Measurements from ENCODE around the gene KYAT1. TPM values are rescaled to one million over a fixed set of nuclear protein-coding genes. Genes with fewer than 3 reads are reported as not detected.
A peak's percentile ranks its signal among the peaks of the same experiment; 100 is the strongest.

KYAT1 gene
- total RNA-seq, 1 donor from 2014 or later = 10.1 TPM

DNA sequence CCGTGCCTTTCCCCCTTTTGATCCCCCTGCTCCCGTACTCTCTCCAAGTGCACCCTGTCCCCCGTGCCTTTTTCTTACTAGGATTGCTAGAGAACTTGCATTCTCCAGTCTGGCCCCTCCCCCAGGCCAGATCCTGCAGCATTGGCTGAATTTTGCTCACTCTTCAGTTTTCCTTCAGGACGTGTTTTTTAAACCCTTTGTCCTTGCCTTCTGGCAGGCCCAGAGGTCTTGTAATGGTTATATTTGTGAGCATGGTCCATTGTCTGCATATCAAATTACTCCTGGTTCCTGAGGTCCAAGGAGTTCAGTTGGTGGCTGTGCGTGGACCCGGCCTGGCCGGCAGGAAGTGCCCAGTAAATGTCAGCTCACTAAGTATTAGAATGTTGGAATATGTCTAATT, 94.1 kb downstream of the KYAT1 start:
- Histone ChIP-seq H4K20me1 (ENCODE audit: insufficient read depth, low read length) (no peaks in the 10 kb centered on the region), H3K9ac (ENCODE audit: low read length) (peak overlapping the region; percentile 88)
- H3K27me3 Mint-ChIP-seq (ENCODE audit: low read depth, unreplicated experiment) = no peaks in the 10 kb centered on the region

DNA sequence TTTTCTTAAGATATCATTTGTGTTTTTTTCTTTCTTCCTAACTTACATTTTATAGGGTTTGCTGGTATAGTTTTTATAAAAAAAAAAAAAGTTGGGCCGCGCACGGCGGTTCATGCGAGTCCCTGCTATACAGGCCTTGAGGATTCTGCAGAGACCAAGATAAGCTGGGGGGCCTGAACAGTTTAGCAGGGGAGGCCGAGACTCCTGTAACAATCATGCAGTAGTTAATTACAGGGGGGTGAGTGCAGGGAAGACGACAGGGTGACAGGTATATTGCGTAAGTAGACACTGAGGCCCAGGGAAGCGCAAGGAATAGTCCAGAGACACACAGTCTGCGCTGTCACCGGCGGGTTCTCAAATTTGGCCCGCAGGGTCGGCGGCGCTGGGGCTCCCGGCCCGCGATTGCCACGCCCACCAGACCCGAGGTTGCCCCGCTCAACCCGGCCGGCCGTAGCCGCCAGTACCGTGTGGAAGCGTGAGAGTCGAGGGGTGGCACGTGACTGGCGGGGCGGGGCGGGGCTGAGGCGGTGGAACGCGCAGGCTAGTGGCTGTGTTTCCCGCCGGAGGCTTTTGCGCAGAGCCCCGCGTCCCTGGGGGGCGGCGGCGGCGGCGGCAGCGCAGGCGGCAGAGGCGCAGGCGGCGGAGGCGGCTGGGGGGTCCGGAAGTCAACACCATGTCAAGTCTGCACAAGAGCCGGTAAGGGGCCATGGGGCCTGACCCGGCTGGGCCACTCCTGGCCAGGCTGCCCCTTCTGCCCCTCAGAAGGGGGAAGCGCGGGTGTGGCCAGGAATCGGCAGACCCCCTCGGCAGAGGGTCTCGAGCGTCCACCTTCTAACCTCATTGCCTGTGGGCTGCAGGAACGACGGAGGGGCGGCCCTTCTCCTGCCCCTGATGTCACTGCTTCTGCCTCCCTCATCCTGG, 94.8 kb downstream of the KYAT1 start, which contains the start of gene TBC1D13:
TBC1D13 (plus strand) TSS at position 573 of the 921 bp plus-strand sequence; CDS start at position 674, 101 bp downstream.
- peak within 1 kb of the TSS; percentile 99 for H2AFZ ChIP-seq (ENCODE audit: low read depth, low read length)
- Mint-ChIP-seq H3K9me3 (ENCODE audit: unreplicated experiment) (no peaks in the 10 kb centered on the region), H3K27ac (ENCODE audit: unreplicated experiment) (peak within 1 kb of the TSS; percentile 91), H3K4me3 (ENCODE audit: unreplicated experiment) (peak within 1 kb of the TSS; percentile 93), H3K4me1 (ENCODE audit: low read depth, unreplicated experiment) (peaks cover 6% of the 10 kb centered on the region), H3K27me3 (ENCODE audit: low read depth, unreplicated experiment) (no peaks in the 10 kb centered on the region), H3K36me3 (ENCODE audit: low read depth, unreplicated experiment) (peaks cover under 1% of the 10 kb centered on the region)
- H3K79me2 ChIP-seq (ENCODE audit: insufficient read depth, low read length) = peaks cover 22% of the 10 kb centered on the region
- peaks cover 2% of the 10 kb centered on the region for H3K36me3 ChIP-seq (ENCODE audit: insufficient read depth, low read length)
- peak within 1 kb of the TSS; percentile 59 for H3K27ac ChIP-seq (ENCODE audit: low read depth, low read length)
- H3K9me3 ChIP-seq (ENCODE audit: insufficient read depth, low read depth, low read length) = no peaks in the 10 kb centered on the region
- peak within 1 kb of the TSS; percentile 94 for H3K4me2 ChIP-seq (ENCODE audit: low read length)
- peak within 1 kb of the TSS; percentile 88 for H3K9ac ChIP-seq (ENCODE audit: low read length)
- H4K20me1 ChIP-seq (ENCODE audit: insufficient read depth, low read length) = no peaks in the 10 kb centered on the region
- TF ChIP-seq EZH2 (IDR thresholded peaks at IDR 0.05; ENCODE audit: insufficient read depth, low read length) = no peak
- TF ChIP-seq, protein P1, sequence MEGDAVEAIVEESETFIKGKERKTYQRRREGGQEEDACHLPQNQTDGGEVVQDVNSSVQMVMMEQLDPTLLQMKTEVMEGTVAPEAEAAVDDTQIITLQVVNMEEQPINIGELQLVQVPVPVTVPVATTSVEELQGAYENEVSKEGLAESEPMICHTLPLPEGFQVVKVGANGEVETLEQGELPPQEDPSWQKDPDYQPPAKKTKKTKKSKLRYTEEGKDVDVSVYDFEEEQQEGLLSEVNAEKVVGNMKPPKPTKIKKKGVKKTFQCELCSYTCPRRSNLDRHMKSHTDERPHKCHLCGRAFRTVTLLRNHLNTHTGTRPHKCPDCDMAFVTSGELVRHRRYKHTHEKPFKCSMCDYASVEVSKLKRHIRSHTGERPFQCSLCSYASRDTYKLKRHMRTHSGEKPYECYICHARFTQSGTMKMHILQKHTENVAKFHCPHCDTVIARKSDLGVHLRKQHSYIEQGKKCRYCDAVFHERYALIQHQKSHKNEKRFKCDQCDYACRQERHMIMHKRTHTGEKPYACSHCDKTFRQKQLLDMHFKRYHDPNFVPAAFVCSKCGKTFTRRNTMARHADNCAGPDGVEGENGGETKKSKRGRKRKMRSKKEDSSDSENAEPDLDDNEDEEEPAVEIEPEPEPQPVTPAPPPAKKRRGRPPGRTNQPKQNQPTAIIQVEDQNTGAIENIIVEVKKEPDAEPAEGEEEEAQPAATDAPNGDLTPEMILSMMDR (IDR thresholded peaks at IDR 0.05; ENCODE audit: insufficient read depth, low read depth, low read length) = no peak
- peak within 1 kb of the TSS; percentile 89 for H3K4me3 ChIP-seq (ENCODE audit: insufficient read depth, low read depth, low read length)
- peak; percentile 57 for DNase-seq (ENCODE audit: low read depth)
- peaks cover 6% of the 10 kb centered on the region for H3K4me1 ChIP-seq (ENCODE audit: insufficient read depth, low read length)
- FAIRE-seq = no peak
- H3K27me3 ChIP-seq (ENCODE audit: insufficient read depth, low read length) = no peaks in the 10 kb centered on the region

More for the DNA sequence above, 94.1 kb downstream of the KYAT1 start:
- peaks cover 7% of the 10 kb centered on the region for H3K36me3 ChIP-seq (ENCODE audit: insufficient read depth, low read length)
- peak overlapping the region; percentile 99 for H2AFZ ChIP-seq (ENCODE audit: low read depth, low read length)
- peaks cover 22% of the 10 kb centered on the region for H3K79me2 ChIP-seq (ENCODE audit: insufficient read depth, low read length)
- DNase-seq (ENCODE audit: low read depth) (no peak), FAIRE-seq (no peak)
- H3K27ac ChIP-seq (ENCODE audit: low read depth, low read length) = peak overlapping the region; percentile 59
- TF ChIP-seq, protein P1 (IDR thresholded peaks at IDR 0.05; ENCODE audit: insufficient read depth, low read depth, low read length) = no peak
- TF ChIP-seq EZH2 (IDR thresholded peaks at IDR 0.05; ENCODE audit: insufficient read depth, low read length) = no peak
- peak overlapping the region; percentile 89 for H3K4me3 ChIP-seq (ENCODE audit: insufficient read depth, low read depth, low read length)
- H3K4me3 Mint-ChIP-seq (ENCODE audit: unreplicated experiment) = peak overlapping the region; percentile 93
- peaks cover 6% of the 10 kb centered on the region for H3K4me1 ChIP-seq (ENCODE audit: insufficient read depth, low read length)
- no peaks in the 10 kb centered on the region for H3K9me3 Mint-ChIP-seq (ENCODE audit: unreplicated experiment)
- no peaks in the 10 kb centered on the region for H3K27me3 ChIP-seq (ENCODE audit: insufficient read depth, low read length)
- peaks cover 6% of the 10 kb centered on the region for H3K36me3 Mint-ChIP-seq (ENCODE audit: low read depth, unreplicated experiment)
- H3K27ac Mint-ChIP-seq (ENCODE audit: unreplicated experiment) = peak overlapping the region; percentile 80
- peak overlapping the region; percentile 94 for H3K4me2 ChIP-seq (ENCODE audit: low read length)
- no peaks in the 10 kb centered on the region for H3K9me3 ChIP-seq (ENCODE audit: insufficient read depth, low read depth, low read length)
- H3K4me1 Mint-ChIP-seq (ENCODE audit: low read depth, unreplicated experiment) = peaks cover 6% of the 10 kb centered on the region
